Thoracic aorta (tissue), 2 donors: ENCODE results near the gene SUN1. TPM values are rescaled to one million over a fixed set of nuclear protein-coding genes. Genes with fewer than 3 reads are reported as not detected.

Experiments used
- ATAC-seq: fragments of 150-250 bp; one replicate; pipeline ENCODE4 v1.8.0; 2017; ENCODE audit warnings: low read depth; ENCODE audit not compliant: insufficient number of reproducible peaks, low FRiP score
- DNase-seq: peaks from one replicate; pipeline ENCODE4 v3.0.0-alpha.2; 2020; ENCODE audit warnings: low spot score
- H3K27ac ChIP-seq, 2 donors: fragments of 200-600 bp; sonication (generic); 1 replicate in 1 of 2; 2 replicates in 1 of 2; pipeline ENCODE4 v1.5.1; 2016; ENCODE audit warnings: mild to moderate bottlenecking in 2 of 2, moderate library complexity in 2 of 2
- H3K27me3 ChIP-seq: fragments of 200-600 bp; sonication (generic); replicated peaks from 2 replicates; pipeline ENCODE4 v1.6.0; 2016; ENCODE audit warnings: mild to moderate bottlenecking; ENCODE audit not compliant: insufficient read depth
- H3K36me3 ChIP-seq: fragments of 200-600 bp; sonication (generic); one replicate; pipeline ENCODE4 v1.5.1; 2016
- H3K4me1 ChIP-seq, 2 donors: fragments of 200-600 bp; sonication (generic); 1 replicate in 1 of 2; 2 replicates in 1 of 2; pipeline versions ENCODE4 v1.5.1 to v1.6.0; 2016; ENCODE audit warnings: low read depth in 2 of 2, mild to moderate bottlenecking in 1 of 2; ENCODE audit not compliant: control insufficient read depth in 1 of 2
- H3K4me3 ChIP-seq: fragments of 200-600 bp; sonication (generic); 2 replicates; pipeline ENCODE4 v1.5.1; 2016; ENCODE audit warnings: mild to moderate bottlenecking
- H3K9me3 ChIP-seq: fragments of 200-600 bp; sonication (generic); 2 replicates; pipeline ENCODE4 v1.5.1; 2016
- CTCF ChIP-seq: fragments of 200-600 bp; sonication (generic); IDR thresholded peaks from one replicate; pipeline ENCODE4 v1.5.1; 2019; ENCODE audit warnings: antibody characterized with exemption
- total RNA-seq, 2 donors: library from RNA; depleted of rRNA; stranded (reverse); fragments of >200 nt; gene quantifications; one replicate each; pipeline versions ENCODE4 v1.1.0 to v1.2.3, GENCODE V29; 2016

Gene SUN1
- total RNA-seq, 2 donors from 2014 or later: 205 to 319 TPM

- H3K4me3 ChIP-seq: no peak overlapping the region
- peaks cover 14 to 36% of the 10 kb centered on the region in 2 donors for H3K4me1 ChIP-seq
Observed at GRCh38 chr7:873367-874002, 41.2 kb downstream of the SUN1 start.

GRCh38 chr7:874031-874749, 41.9 kb downstream of the SUN1 start:
- DNase-seq (no peak), ATAC-seq (no peak)
- H3K27ac ChIP-seq: peak overlapping the region; percentile 25 to 30
- H3K9me3 ChIP-seq: no peaks in the 10 kb centered on the region
- no peak for TF ChIP-seq CTCF
- peaks cover 30% of the 10 kb centered on the region for H3K36me3 ChIP-seq
- peaks cover 12 to 39% of the 10 kb centered on the region in 2 donors for H3K4me1 ChIP-seq
- H3K27me3 ChIP-seq: no peaks in the 10 kb centered on the region
- no peak overlapping the region for H3K4me3 ChIP-seq

More at GRCh38 chr7:873367-874002, 41.2 kb downstream of the SUN1 start:
- Histone ChIP-seq H3K36me3 (peaks cover 28% of the 10 kb centered on the region), H3K27me3 (no peaks in the 10 kb centered on the region), H3K27ac (peak overlapping the region; percentile 30 to 70), H3K9me3 (no peaks in the 10 kb centered on the region)
- TF ChIP-seq CTCF: peak; percentile 87
- ATAC-seq (no peak), DNase-seq (peak; percentile 49)

GRCh38 chr7:875051-875450, 42.8 kb downstream of the SUN1 start:
- no peaks in the 10 kb centered on the region for H3K27me3 ChIP-seq
- no peak overlapping the region for H3K4me3 ChIP-seq
- H3K4me1 ChIP-seq: peaks cover 9 to 42% of the 10 kb centered on the region in 2 donors
- H3K9me3 ChIP-seq: no peaks in the 10 kb centered on the region
- peak overlapping the region in 1 of 2 donors; percentile 70 for H3K27ac ChIP-seq
- ATAC-seq (no peak), DNase-seq (no peak)
- no peak for TF ChIP-seq CTCF
- H3K36me3 ChIP-seq: peaks cover 22% of the 10 kb centered on the region

GRCh38 chr7:875476-876076, 43.3 kb downstream of the SUN1 start:
- Histone ChIP-seq H3K27ac (peak overlapping the region; percentile 70), H3K27me3 (no peaks in the 10 kb centered on the region), H3K4me3 (peak overlapping the region; percentile 69), H3K36me3 (peaks cover 20% of the 10 kb centered on the region), H3K4me1 (peaks cover 9 to 43% of the 10 kb centered on the region in 2 donors), H3K9me3 (no peaks in the 10 kb centered on the region)
- no peak for ATAC-seq
- no peak for DNase-seq
- TF ChIP-seq CTCF: no peak
